ENCODE results near the gene ARG2.
A peak's percentile ranks its signal among the peaks of the same experiment; 100 is the strongest.

The ARG2 gene

DNA sequence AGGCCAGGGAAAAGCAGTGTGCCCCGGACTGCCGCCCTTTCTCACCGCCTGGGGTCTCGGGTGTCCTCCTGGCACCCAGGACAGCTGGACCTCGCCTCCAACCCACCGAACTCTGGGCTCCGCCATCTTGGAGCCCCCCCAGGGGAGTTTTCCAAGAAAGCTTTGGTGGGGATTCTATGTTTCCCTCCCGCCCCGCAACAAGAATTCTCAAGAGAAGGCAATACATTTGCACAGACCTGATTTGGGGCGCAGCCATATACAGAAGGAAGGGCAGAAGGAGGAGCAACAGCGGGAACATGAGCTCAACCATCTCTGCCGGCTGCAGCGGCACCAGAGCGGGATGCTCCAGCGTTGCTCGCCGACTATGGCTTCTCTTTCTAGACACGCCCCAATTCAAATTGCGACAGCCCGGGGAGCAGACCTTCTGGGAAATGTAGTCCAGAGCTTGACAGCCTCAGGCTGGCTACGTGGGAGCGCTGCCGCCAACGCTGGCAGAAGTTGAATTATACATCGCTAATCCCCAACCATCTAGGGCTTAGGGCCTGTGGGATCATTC, 75.8 kb downstream of the ARG2 start, which contains the start of gene RDH11:
RDH11 (minus strand) TSS at position 371 of the 556 bp plus-strand sequence; CDS start at position 310, 61 bp downstream.
- DNase-seq: peak; percentile 91

DNA sequence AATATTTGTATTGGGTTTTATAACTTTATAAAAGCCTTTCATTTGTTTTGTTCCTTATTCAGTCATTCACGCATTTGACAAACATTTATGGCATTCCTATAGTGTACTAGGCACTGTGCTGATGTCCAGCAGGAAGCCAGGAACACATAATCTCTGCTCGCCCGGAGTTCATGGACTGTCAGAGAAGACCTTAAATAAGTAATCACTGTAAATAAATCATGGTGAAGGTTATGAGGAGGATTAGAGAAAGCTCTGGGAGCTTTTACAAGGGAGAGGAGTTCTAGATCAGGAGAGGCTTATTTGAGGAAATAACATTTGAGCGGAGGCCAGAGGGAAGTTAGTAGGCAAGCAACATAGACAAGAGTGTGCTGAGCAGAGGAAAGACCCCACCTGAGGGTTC, 77.3 kb downstream of the ARG2 start:
- DNase-seq: no peak

DNA sequence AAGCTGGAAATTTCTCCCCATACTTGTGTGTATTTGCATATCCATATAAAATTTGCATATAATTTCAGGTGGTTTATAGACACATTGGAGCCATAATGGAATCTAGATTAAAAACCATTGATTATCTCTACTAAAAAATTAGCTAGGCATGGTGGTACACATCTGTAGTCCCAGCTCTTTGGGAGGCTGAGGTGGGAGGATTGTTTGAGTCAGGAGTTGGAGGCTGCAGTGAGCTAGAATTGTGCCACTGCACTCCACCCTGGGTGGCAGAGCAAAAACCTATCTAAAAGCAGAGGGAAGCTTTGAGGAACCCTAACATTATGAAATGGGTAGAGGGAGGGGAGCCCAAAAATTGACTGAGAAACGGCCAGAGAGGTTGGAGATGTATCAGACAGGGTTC, 78.5 kb downstream of the ARG2 start:
- DNase-seq: no peak
